Natural killer cell treated with Interleukin-12 subunit alpha and Interleukin-12 subunit beta and Interleukin-15 and Interleukin-18, amount 100 ng/mL, for 72 hours (primary cell): ENCODE measurements around the gene ZNF23. TPM values are rescaled to one million over a fixed set of nuclear protein-coding genes. Genes with fewer than 3 reads are reported as not detected.

Source experiments
- ATAC-seq, 2 donors: fragments of 150-1000 bp; cut with Tn5 transposase in 1 of 2; sonication (Bioruptor Pico), chemical (Tn5 transposase) in 1 of 2; 2 replicates each; pipeline ENCODE4 v1.10.0; 2021
- DNase-seq: peaks from one replicate; pipeline ENCODE4 v3.0.0; 2022; ENCODE audit warnings: low spot score
- H3K27ac Mint-ChIP-seq, 2 donors: 1 replicate in 1 of 2; 2 replicates in 1 of 2; pipeline ENCODE4 v1.8.0; 2022; ENCODE audit warnings: mixed read lengths in 2 of 2, mild to moderate bottlenecking in 1 of 2, moderate library complexity in 1 of 2
- H3K27me3 Mint-ChIP-seq, 2 donors: 1 replicate in 1 of 2; 2 replicates in 1 of 2; pipeline ENCODE4 v1.8.0; 2022; ENCODE audit warnings: mixed read lengths in 2 of 2
- H3K36me3 Mint-ChIP-seq: one replicate; pipeline ENCODE4 v1.8.0; 2022; ENCODE audit warnings: mixed read lengths
- H3K4me1 Mint-ChIP-seq, 2 donors: 1 replicate in 1 of 2; 2 replicates in 1 of 2; pipeline ENCODE4 v1.8.0; 2022; ENCODE audit warnings: low read depth in 2 of 2, mixed read lengths in 2 of 2, mild to moderate bottlenecking in 1 of 2
- H3K4me3 Mint-ChIP-seq: one replicate; pipeline ENCODE4 v1.8.0; 2022; ENCODE audit warnings: mixed read lengths
- H3K9me3 Mint-ChIP-seq: 2 replicates; pipeline ENCODE4 v1.8.0; 2022; ENCODE audit warnings: mixed read lengths
- total RNA-seq, 2 donors: library from RNA; stranded (reverse); gene quantifications; one replicate each; pipeline ENCODE4 v1.2.3, GENCODE V29; 2022

Gene ZNF23
- total RNA-seq, 2 donors from 2014 or later = 10.4 to 13.1 TPM

DNA sequence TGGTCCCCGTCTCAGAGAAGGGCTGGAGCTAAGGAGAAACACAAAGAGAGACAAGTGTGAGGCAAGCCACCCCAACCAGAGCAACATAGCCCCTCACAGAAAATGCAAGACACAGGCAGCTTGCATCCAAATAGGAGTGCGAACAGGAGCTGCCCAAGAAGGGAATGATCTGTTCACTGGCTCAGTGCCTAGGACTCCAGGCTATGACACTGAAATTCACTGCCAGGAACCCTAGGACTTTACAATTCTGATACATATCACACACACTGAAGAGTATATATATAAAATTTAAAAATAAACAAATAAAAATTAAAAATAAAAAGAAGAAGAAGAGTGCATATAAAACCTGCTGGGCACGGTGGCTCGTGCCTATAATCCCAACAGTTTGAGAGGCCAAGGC is 5.2 kb downstream of the ZNF23 start:
- H3K4me1 Mint-ChIP-seq = peaks cover 1 to 12% of the 10 kb centered on the region in 2 donors
- no peak overlapping the region for H3K27ac Mint-ChIP-seq
- ATAC-seq (no peak), DNase-seq (no peak)
- no peaks in the 10 kb centered on the region for H3K27me3 Mint-ChIP-seq
- peaks cover 20% of the 10 kb centered on the region for H3K36me3 Mint-ChIP-seq
- no peak overlapping the region for H3K4me3 Mint-ChIP-seq
- no peaks in the 10 kb centered on the region for H3K9me3 Mint-ChIP-seq

DNA sequence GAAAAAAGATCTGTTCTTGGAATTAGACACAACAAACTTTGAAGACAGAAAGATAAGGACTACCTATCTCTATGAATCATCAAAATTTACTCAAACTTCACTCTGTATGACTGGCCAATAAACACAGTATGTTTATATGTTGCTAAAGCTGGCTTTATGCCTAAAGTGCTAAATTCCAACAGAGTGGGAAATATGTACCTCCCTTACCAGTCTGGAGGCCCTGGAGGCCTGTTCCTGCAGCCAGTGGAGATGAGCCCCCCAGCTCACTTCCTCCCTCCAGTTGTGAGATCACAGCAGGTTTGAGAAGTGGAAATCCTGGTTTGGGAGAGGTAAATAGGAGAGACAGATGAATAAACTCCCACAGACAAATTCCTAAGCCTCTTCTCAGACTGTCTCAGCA is 9.0 kb downstream of the ZNF23 start:
- no peak overlapping the region for H3K4me3 Mint-ChIP-seq
- DNase-seq = no peak
- no peak overlapping the region for H3K27ac Mint-ChIP-seq
- H3K36me3 Mint-ChIP-seq = peaks cover 56% of the 10 kb centered on the region
- peaks cover 0 to 10% of the 10 kb centered on the region in 2 donors for H3K4me1 Mint-ChIP-seq
- H3K9me3 Mint-ChIP-seq = peaks cover 9% of the 10 kb centered on the region
- ATAC-seq = no peak
- H3K27me3 Mint-ChIP-seq = no peaks in the 10 kb centered on the region

DNA sequence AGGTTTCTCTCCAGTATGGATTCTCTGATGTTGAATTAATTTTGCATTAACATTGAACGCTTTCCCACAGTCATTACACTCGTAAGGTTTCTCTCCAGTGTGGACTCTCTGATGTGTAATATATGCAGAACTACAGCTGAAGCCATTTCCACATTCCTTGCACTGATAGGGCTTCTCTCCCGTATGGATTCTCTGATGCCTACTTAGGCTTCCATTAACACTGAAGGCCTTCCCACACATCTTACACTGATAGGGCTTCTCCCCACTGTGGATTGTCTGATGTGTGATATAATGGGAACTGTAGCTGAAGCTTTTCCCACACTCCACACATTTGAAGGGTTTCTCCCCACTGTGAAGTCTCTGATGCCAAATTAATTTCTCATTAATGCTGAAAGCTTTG is 13.0 kb downstream of the ZNF23 start:
- DNase-seq (no peak), ATAC-seq (no peak)
- peaks cover 60% of the 10 kb centered on the region for H3K36me3 Mint-ChIP-seq
- H3K9me3 Mint-ChIP-seq = peaks cover 10% of the 10 kb centered on the region
- H3K4me3 Mint-ChIP-seq = no peak overlapping the region
- no peaks in the 10 kb centered on the region for H3K27me3 Mint-ChIP-seq
- peaks cover 0 to 3% of the 10 kb centered on the region in 2 donors for H3K4me1 Mint-ChIP-seq
- H3K27ac Mint-ChIP-seq = no peak overlapping the region

DNA sequence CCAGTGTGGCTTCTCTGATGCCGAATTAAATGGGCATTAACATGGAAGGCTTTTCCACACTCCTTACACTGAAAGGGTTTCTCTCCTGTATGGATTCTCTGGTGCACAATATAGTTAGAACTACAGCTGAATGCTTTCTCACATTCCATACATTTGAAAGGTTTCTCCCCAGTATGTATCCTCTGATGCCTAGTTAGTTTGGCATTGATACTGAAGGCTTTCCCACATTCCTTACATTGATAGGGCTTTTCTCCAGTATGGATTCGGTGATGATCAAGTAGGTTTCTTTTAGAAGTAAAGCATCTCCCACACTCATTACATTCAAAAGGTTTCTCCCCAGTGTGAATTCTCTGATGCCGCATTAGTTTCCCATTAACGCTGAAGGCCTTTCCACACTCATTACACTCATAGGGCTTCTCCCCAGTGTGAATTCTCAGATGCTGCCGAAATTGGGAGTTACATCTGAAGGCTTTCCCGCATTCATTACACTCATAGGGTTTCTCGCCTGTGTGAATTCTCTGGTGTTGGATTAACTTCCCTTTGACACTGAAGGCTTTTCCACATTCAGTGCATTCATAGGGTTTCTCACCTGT is 13.7 kb downstream of the ZNF23 start:
- H3K27me3 Mint-ChIP-seq = no peaks in the 10 kb centered on the region
- H3K4me1 Mint-ChIP-seq = peaks cover 0 to 3% of the 10 kb centered on the region in 2 donors
- ATAC-seq (no peak), DNase-seq (no peak)
- no peak overlapping the region for H3K4me3 Mint-ChIP-seq
- peaks cover 14% of the 10 kb centered on the region for H3K9me3 Mint-ChIP-seq
- H3K36me3 Mint-ChIP-seq = peaks cover 65% of the 10 kb centered on the region
- H3K27ac Mint-ChIP-seq = no peak overlapping the region

DNA sequence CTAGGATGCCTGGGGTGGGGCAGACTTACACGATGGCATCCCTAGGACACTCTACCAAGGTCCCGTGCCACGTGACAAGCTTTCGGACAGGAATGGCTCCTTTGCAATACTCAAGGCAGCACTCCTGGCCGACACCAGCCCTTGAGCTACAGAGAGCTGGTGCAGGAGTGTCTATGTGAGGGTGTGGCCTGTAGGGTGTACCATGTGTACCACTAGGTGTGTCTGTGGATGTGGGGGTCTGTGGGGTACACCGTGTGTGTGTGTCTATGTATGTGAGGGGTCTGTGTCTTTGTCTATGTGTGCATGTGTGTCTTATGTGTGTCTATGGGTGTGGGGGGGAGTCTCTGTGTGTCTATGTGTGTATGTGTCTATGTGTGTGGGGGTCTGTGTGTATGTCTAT is 18.3 kb downstream of the ZNF23 start:
- Mint-ChIP-seq H3K36me3 (peaks cover 21% of the 10 kb centered on the region), H3K27ac (no peak overlapping the region), H3K4me1 (peaks cover 2 to 8% of the 10 kb centered on the region in 2 donors), H3K27me3 (peaks cover 8 to 10% of the 10 kb centered on the region in 2 donors), H3K9me3 (peaks cover 5% of the 10 kb centered on the region), H3K4me3 (no peak overlapping the region)
- DNase-seq (no peak), ATAC-seq (no peak)

DNA sequence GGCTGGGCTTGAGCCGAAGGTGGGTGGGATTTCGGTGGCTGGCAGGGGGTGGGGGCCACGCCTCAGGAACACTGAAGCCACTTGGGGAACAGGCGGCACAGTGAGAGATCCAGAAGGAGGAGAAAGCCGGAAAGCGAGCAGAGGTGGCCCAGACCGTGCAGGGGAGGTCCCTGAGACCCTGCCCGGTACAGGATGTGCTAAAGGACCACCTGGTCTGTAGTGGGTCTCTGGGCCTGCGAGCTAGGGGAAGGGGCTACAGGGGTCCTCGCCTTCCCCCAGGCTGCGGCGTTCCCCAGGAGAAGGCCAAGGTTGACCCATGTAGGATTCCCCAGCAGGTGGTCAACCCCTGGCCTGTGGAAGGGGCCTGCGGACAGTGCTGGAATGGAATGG is 20.0 kb downstream of the ZNF23 start, which contains the start of gene TLE7:
Gene TLE7 (minus strand): TSS at position 4 of the 390 bp plus-strand sequence. CDS start 8,730 bp downstream, outside the sequence.
- Mint-ChIP-seq H3K9me3 (peaks cover 5% of the 10 kb centered on the region), H3K27ac (no peak within 1 kb of the TSS), H3K4me1 (peaks cover 2 to 8% of the 10 kb centered on the region in 2 donors), H3K36me3 (peaks cover 7% of the 10 kb centered on the region), H3K27me3 (peaks cover 16 to 18% of the 10 kb centered on the region in 2 donors), H3K4me3 (no peak within 1 kb of the TSS)
- DNase-seq (no peak), ATAC-seq (no peak)

DNA sequence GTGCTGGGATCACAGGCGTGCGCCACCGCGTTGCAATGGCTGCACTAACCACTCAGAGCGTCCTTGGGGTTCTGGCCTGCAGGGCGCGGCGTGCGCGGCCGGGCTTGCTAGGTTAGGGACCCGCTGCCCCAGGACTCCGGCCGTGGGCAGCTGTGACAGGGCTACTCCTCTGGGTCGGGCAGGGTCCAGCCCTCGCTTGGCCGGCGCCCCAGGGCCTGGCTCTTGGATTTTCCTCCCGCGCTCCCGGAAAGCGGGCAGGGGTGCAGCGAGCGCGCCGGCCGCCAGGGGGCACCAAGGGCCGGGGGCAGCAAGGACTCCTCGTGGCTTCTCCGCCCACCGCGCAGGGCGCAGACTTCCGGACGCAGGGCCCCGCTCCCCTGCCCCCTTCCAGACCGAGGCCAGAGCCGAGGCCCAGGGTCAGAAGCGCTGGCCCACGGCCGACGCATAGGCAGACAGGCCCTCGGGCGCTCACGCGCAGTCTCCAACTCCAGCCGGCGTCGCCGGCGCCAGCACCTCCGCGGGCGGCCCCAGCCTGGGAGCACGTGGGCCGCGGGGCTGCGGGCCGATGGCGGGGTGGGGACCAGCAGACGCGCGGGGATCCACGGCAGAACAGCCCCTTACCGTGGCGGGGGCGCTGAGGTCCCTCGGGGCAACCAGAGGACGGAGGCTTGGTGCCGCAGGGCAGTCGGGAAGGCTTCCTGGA is 20.5 kb downstream of the ZNF23 start:
- ATAC-seq (peak; percentile 27 to 51), DNase-seq (no peak)
- Mint-ChIP-seq H3K27me3 (peaks cover 16 to 23% of the 10 kb centered on the region in 2 donors), H3K4me3 (no peak overlapping the region), H3K4me1 (peaks cover 2 to 8% of the 10 kb centered on the region in 2 donors), H3K9me3 (peaks cover 5% of the 10 kb centered on the region), H3K27ac (no peak overlapping the region), H3K36me3 (peaks cover 7% of the 10 kb centered on the region)

DNA sequence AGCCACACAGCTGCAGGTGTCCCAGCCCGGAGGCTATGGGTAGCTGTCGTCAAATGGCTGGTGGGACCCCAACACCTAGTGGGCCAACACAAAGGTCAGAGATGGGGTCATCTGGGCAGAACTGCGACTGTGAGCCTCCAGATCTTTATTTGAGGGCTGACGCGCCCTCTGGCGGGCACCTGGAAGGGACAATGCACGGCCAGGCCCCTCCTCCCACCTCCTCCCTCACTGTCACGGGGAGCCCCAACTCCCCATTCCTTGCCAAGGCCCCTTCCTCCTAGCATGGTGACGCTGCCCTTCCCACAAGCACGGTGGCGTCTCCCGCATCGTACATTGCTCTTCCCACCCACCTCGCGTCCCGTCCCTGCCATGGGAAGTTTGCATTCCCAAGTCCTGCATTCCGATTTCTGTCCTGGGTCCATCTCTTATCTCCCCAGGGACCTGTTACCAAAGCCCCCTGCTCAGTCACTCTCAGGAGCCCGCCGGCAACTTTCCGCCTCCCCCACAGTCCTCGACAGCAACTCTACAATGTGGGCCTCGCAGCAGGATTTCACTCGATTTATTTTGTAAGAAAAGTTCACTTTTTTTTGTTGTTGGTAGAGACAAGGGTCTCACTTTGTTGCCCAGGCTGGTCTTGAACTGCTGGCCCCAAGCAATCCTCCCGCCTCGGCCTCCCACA is 21.2 kb downstream of the ZNF23 start:
- Mint-ChIP-seq H3K4me3 (no peak overlapping the region), H3K4me1 (peaks cover 2 to 8% of the 10 kb centered on the region in 2 donors), H3K27me3 (peaks cover 16 to 23% of the 10 kb centered on the region in 2 donors), H3K9me3 (peaks cover 5% of the 10 kb centered on the region), H3K36me3 (peaks cover 7% of the 10 kb centered on the region), H3K27ac (no peak overlapping the region)
- DNase-seq (no peak), ATAC-seq (no peak)

DNA sequence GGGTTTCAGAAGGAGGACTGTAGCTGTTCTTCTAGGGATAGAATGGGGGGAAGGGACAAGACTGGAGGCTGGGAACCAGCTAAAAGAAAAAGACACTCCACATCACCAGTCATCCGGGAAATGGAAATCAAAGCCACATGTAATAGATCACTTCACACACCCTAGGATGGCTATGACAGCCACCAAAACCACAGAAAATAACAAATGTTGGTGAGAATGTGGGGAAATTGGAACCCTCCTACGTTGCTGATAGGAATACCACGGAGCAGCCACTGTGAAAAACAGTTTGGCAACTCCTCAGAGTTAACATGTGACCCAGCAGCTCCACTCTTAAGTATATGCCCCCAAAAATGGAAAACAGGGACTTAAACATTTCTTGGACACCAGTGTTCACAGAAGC is 22.5 kb downstream of the ZNF23 start:
- DNase-seq (no peak), ATAC-seq (no peak)
- no peak overlapping the region for H3K4me3 Mint-ChIP-seq
- H3K4me1 Mint-ChIP-seq = peaks cover 2 to 8% of the 10 kb centered on the region in 2 donors
- no peak overlapping the region for H3K27ac Mint-ChIP-seq
- peaks cover 5% of the 10 kb centered on the region for H3K9me3 Mint-ChIP-seq
- peaks cover 7% of the 10 kb centered on the region for H3K36me3 Mint-ChIP-seq
- peaks cover 16 to 23% of the 10 kb centered on the region in 2 donors for H3K27me3 Mint-ChIP-seq

DNA sequence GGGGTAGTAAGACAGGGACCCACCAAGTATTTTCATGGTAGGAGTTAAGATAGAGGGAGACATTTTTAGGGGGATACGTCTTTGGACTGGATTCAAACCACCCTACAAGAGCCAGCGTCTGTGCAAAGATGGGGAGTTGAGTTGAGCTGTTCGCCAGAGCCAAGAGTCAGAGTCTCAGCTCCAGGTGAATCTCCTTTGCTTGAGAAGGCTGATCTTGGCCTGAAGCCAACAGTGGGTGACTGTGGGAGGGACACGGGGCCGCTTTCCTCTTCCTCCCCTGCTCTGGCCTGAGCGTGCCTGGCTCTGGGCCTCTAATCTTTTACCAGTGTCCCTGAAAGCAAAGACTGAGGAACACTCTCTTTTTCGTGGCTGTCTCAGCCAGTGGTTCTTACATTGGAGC is 25.6 kb downstream of the ZNF23 start:
- H3K36me3 Mint-ChIP-seq = no peaks in the 10 kb centered on the region
- no peak overlapping the region for H3K27ac Mint-ChIP-seq
- no peaks in the 10 kb centered on the region for H3K9me3 Mint-ChIP-seq
- DNase-seq (no peak), ATAC-seq (no peak)
- peaks cover 2 to 8% of the 10 kb centered on the region in 2 donors for H3K4me1 Mint-ChIP-seq
- H3K27me3 Mint-ChIP-seq = peaks cover 16 to 23% of the 10 kb centered on the region in 2 donors
- H3K4me3 Mint-ChIP-seq = no peak overlapping the region

DNA sequence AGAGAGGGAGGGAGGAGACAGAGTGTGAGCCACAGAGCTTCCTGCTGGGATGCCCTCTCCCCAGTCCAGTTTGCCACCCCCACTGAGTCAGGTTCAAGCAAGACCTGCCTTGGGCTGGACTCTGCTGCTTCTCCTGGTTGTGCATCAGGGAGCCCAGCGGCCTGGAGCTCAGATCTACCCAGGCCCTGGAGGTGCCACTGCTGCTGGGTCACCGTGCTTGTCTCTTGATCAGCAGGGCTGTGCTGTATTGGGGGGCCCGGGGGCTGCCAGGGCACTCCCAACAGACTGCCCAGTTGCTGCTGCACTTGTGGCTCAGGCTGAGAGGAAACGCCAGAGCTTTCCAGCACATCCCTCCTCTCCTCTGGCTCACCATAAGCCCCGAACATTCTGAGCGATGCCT is 29.1 kb downstream of the ZNF23 start:
- Mint-ChIP-seq H3K4me3 (no peak overlapping the region), H3K4me1 (no peaks in the 10 kb centered on the region)

DNA sequence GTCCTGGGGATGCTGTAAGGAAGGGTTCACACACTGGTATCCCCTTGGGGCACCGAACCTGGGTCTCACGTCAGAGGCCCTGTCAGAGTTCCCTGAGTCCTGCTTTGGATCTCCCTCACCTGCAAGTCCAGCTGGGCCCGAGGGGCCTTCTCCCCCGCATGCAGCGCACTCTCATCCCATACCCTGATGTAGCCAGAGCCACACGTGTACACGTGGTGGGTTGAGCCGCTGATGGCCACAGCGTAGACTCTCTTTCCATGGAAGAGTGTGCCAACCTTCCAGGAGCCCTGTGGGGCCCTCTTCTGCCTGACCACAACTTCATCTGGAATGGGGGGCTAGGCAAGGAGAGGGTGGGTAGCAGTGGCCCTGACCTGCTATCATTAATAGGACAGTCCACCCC is 30.1 kb downstream of the ZNF23 start:
- Mint-ChIP-seq H3K27me3 (peaks cover 8 to 20% of the 10 kb centered on the region in 2 donors), H3K27ac (no peak overlapping the region), H3K9me3 (no peaks in the 10 kb centered on the region), H3K4me3 (no peak overlapping the region), H3K36me3 (peaks cover 5% of the 10 kb centered on the region), H3K4me1 (no peaks in the 10 kb centered on the region)
- DNase-seq = no peak
- ATAC-seq = no peak

More for the DNA sequence above, 29.1 kb downstream of the ZNF23 start:
- peaks cover 5% of the 10 kb centered on the region for H3K36me3 Mint-ChIP-seq
- DNase-seq (no peak), ATAC-seq (peak in 1 of 2 donors; percentile 22)
- H3K27ac Mint-ChIP-seq = no peak overlapping the region
- H3K9me3 Mint-ChIP-seq = no peaks in the 10 kb centered on the region
- H3K27me3 Mint-ChIP-seq = peaks cover 11 to 25% of the 10 kb centered on the region in 2 donors

DNA sequence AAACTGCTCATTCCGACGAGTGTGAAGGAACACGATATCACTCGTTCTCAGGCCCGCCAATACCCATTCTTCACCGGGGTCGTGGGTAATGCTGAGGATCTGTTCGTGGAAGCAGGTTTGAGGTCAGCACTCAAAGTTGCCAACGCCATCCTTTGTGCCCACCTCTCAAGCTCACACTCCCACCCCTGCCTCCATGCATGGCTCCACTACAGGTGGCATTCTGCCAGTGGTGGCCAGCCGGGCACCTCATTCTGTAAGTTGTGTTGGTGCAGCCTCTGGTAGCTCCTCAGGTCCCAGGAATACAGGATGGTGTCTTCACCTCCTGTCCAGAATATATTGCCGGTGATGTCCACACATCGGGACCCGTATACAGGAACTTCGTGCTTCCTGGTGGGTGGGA is 30.9 kb downstream of the ZNF23 start:
- peaks cover 5% of the 10 kb centered on the region for H3K36me3 Mint-ChIP-seq
- DNase-seq (no peak), ATAC-seq (no peak)
- H3K4me3 Mint-ChIP-seq = no peak overlapping the region
- H3K4me1 Mint-ChIP-seq = no peaks in the 10 kb centered on the region
- peaks cover 13 to 24% of the 10 kb centered on the region in 2 donors for H3K27me3 Mint-ChIP-seq
- no peaks in the 10 kb centered on the region for H3K9me3 Mint-ChIP-seq
- no peak overlapping the region for H3K27ac Mint-ChIP-seq

DNA sequence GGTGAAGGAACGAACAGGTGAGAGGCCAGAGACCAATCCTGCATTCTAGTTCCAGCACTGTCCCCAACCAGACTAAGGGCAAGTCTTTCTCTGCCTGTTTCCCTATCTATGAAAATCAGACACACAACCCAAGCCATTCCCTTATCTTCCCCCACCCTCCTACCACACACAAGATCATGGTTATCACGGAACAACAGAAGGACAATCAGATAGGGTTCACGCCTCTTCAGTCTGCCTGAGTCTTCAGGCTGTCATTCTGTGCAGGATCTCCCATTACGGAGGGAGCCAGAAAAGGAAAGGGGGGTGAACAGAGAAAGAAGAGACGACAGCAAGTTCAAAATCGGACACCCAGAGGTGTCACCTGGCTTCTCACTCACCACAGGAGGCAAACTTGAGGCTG is 31.3 kb downstream of the ZNF23 start:
- ATAC-seq = no peak
- no peaks in the 10 kb centered on the region for H3K9me3 Mint-ChIP-seq
- H3K4me3 Mint-ChIP-seq = no peak overlapping the region
- no peak for DNase-seq
- H3K27ac Mint-ChIP-seq = no peak overlapping the region
- peaks cover 5% of the 10 kb centered on the region for H3K36me3 Mint-ChIP-seq
- H3K27me3 Mint-ChIP-seq = peaks cover 16 to 25% of the 10 kb centered on the region in 2 donors
- no peaks in the 10 kb centered on the region for H3K4me1 Mint-ChIP-seq
